Endothelial cell of umbilical vein (primary cell): ENCODE results near the gene SLC24A1. TPM values are rescaled to one million over a fixed set of nuclear protein-coding genes. Genes with fewer than 3 reads are reported as not detected.

ENCODE experiments used
- BruUV-seq: library from RNA; stranded (reverse); fragments of 400-500 nt; replicated peaks from 2 replicates; lab custom pipeline; 2021; lab: Mats Ljungman, UMichigan
- CTCF ChIA-PET: fragments of 300-600, 350-600 bp; sonication (Branson Sonifier 250); formaldehyde crosslinking; loops from one replicate; lab custom pipeline; 2021; ENCODE audit warnings: antibody characterized with exemption, inconsistent platforms; lab: Charles Lee
- POLR2A ChIA-PET: fragments of 300-600, 350-600 bp; sonication (Branson Sonifier 250); formaldehyde crosslinking; loops from one replicate; lab custom pipeline; 2021; ENCODE audit warnings: antibody characterized with exemption, inconsistent platforms; lab: Charles Lee
- DNase-seq: peaks from one replicate; pipeline ENCODE4 v3.0.0-alpha.2; 2011; ENCODE audit warnings: low read depth, low spot score
- FAIRE-seq: peaks from 2 replicates; lab custom pipeline; 2011; peaks lifted over from hg19 to GRCh38; lab: Jason Lieb, UNC
- H2AFZ ChIP-seq: 2 replicates; pipeline ENCODE4 v1.6.0; 2012; ENCODE audit warnings: low read depth, low read length, control low read depth, inconsistent platforms
- H3K27ac ChIP-seq: 2 replicates; pipeline ENCODE4 v1.5.1; 2011; ENCODE audit warnings: low read depth, mild to moderate bottlenecking, control low read depth, low read length, moderate library complexity; ENCODE audit not compliant: insufficient read depth
- H3K27me3 ChIP-seq, 2 experiments: 2 replicates each; pipeline versions ENCODE4 v1.6.0 to v1.6.1; 2011; ENCODE audit warnings: low read length in 2 of 2, mixed read lengths in 1 of 2; ENCODE audit not compliant: control insufficient read depth in 2 of 2, insufficient read depth in 2 of 2
- H3K36me3 ChIP-seq, 2 experiments: 2 replicates in 1 of 2; 3 replicates in 1 of 2; pipeline ENCODE4 v1.5.1; 2011; ENCODE audit warnings: low read length in 2 of 2, mild to moderate bottlenecking in 1 of 2, moderate library complexity in 1 of 2; ENCODE audit not compliant: control insufficient read depth in 2 of 2, insufficient read depth in 2 of 2; ENCODE audit errors: extremely low read depth in 1 of 2
- H3K4me1 ChIP-seq: 3 replicates; pipeline ENCODE4 v1.5.1; 2011; ENCODE audit warnings: mild to moderate bottlenecking, low read length; ENCODE audit not compliant: control insufficient read depth, insufficient read depth; ENCODE audit errors: extremely low read depth
- H3K4me2 ChIP-seq: 2 replicates; pipeline ENCODE4 v1.6.1; 2011; ENCODE audit warnings: low read length, control low read depth, mixed read lengths; ENCODE audit not compliant: insufficient read depth
- H3K4me3 ChIP-seq, 3 experiments: fragments of 200-600 bp in 1 of 3; sonication (generic), shearing (Covaris generic) in 1 of 3; replicated peaks in 1 of 3; 2 replicates each; pipeline ENCODE4 v1.5.1; 2011 to 2016; ENCODE audit warnings: control low read depth in 3 of 3, low read length in 3 of 3, mild to moderate bottlenecking in 2 of 3, inconsistent platforms in 1 of 3, low read depth in 1 of 3, moderate library complexity in 1 of 3; ENCODE audit not compliant: insufficient read depth in 1 of 3
- H3K79me2 ChIP-seq: 2 replicates; pipeline ENCODE4 v1.6.0; 2012; ENCODE audit warnings: low read length, inconsistent platforms; ENCODE audit not compliant: control insufficient read depth, insufficient read depth
- H3K9ac ChIP-seq: replicated peaks from 2 replicates; pipeline ENCODE3; 2011; ENCODE audit warnings: low read length, control low read depth; ENCODE audit not compliant: insufficient read depth; ENCODE audit errors: extremely low read depth
- H3K9me1 ChIP-seq: replicated peaks from 3 replicates; pipeline ENCODE4 v1.6.0; 2011; ENCODE audit warnings: mild to moderate bottlenecking, low read length; ENCODE audit not compliant: control insufficient read depth, insufficient read depth; ENCODE audit errors: extremely low read depth
- H3K9me3 ChIP-seq: replicated peaks from 2 replicates; pipeline ENCODE4 v1.5.1; 2012; ENCODE audit warnings: low read length, inconsistent platforms; ENCODE audit not compliant: control insufficient read depth, insufficient read depth
- H4K20me1 ChIP-seq: replicated peaks from 2 replicates; pipeline ENCODE3; 2011; ENCODE audit warnings: mild to moderate bottlenecking, low read length; ENCODE audit not compliant: control insufficient read depth, insufficient read depth; ENCODE audit errors: extremely low read depth
- EZH2 ChIP-seq: IDR thresholded peaks from 2 replicates; pipeline ENCODE4 v1.6.1; 2012; ENCODE audit warnings: borderline replicate concordance, low read depth, mild to moderate bottlenecking, moderate library complexity, low read length, inconsistent platforms; ENCODE audit not compliant: severe bottlenecking
- FOS ChIP-seq: IDR thresholded peaks from 2 replicates; pipeline ENCODE4 v1.6.1; 2011; ENCODE audit warnings: mild to moderate bottlenecking, low read length, moderate library complexity, borderline replicate concordance; ENCODE audit not compliant: insufficient read depth
- GATA2 ChIP-seq: IDR thresholded peaks from 2 replicates; pipeline ENCODE4 v1.7.0; 2011; ENCODE audit warnings: low read depth, mild to moderate bottlenecking, moderate library complexity, mixed read lengths, low read length; ENCODE audit not compliant: insufficient read length, insufficient read depth
- JUN ChIP-seq: IDR thresholded peaks from 2 replicates; pipeline ENCODE4 v1.6.1; 2011; ENCODE audit warnings: borderline replicate concordance, low read depth; ENCODE audit not compliant: insufficient read length, insufficient read depth
- dilution Hi-C: fragments of 300-500 bp; cut with MboI; formaldehyde crosslinking; loops from one replicate; pipeline ENCODE4 v1.15.0; 2019; ENCODE audit warnings: low sequenced_read_pairs; ENCODE audit not compliant: extremely low pct_ligation_motif_present
- intact Hi-C: fragments of 100-400 bp; cut with micrococcal nuclease; formaldehyde crosslinking; loops from one replicate; pipeline ENCODE4 v1.10.0; 2022
- polyA plus RNA-seq, 4 experiments: library from polyadenylated mRNA; depleted of rRNA in 3 of 4; stranded (reverse) in 3 of 4; unstranded in 1 of 4; fragments of >200 nt; gene quantifications; 2 replicates each; pipeline versions ENCODE4 v1.2.1 to v1.2.3, GENCODE V29; 2011 to 2012; ENCODE audit warnings: missing spikeins in 1 of 4
- small RNA-seq: library from RNA; depleted of rRNA; stranded (forward); fragments of <200 nt; gene quantifications from one replicate; pipeline ENCODE3, GENCODE V24; 2012; ENCODE audit warnings: low replicate concordance, low read depth; ENCODE audit not compliant: insufficient read depth, insufficient read length
- total RNA-seq: library from RNA; stranded (reverse); gene quantifications from 2 replicates; pipeline ENCODE4 v1.2.3, GENCODE V29; 2021
- TF ChIP-seq, protein P1 (sequence below): IDR thresholded peaks from 2 replicates; pipeline ENCODE4 v1.6.1; 2011; ENCODE audit not compliant: insufficient read depth, insufficient read length

SLC24A1 gene
- total and polyA plus RNA-seq, 2 donors (not counting 3 experiments of a cell fraction or from before 2014, with no cell fraction given): 3.6 to 7.3 TPM

DNA sequence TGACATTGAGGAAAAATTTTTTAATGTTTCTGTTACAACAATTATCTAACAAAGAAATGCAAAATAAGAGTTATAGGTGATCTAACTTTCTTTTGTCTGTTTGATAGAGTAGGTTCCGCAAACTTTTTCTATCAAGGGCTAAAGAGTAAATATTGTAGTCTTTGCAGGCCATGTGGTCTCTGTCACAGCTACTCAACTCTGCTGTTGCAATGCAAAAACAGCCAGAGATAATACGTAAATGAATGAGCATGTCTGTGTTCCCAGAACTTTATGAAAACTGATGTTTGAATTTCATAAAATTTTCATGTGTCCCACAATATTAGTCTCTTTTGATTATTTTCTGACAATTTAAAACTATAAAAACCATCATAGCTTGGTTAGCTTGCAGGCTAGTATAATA lies 73.3 kb downstream of the SLC24A1 start:
- Histone ChIP-seq H2AFZ (no peak overlapping the region), H3K36me3 (peaks cover 4 to 9% of the 10 kb centered on the region in 2 experiments), H3K4me1 (no peaks in the 10 kb centered on the region), H3K9me1 (no peaks in the 10 kb centered on the region), H3K27ac (no peak overlapping the region), H3K4me3 (no peak overlapping the region), H3K9me3 (no peaks in the 10 kb centered on the region), H4K20me1 (no peaks in the 10 kb centered on the region), H3K27me3 (no peaks in the 10 kb centered on the region), H3K9ac (no peak overlapping the region), H3K4me2 (no peak overlapping the region), H3K79me2 (no peaks in the 10 kb centered on the region)
- DNase-seq (no peak), FAIRE-seq (no peak)
- intact Hi-C loops: no loop called here
- POLR2A ChIA-PET: no interaction called here
- BruUV-seq: no TSS peak
- dilution Hi-C loops: no loop called here
- CTCF ChIA-PET: interaction anchor here (1.1 kb wide), 1 partner anchor 16 kb away, joined by 3 read pairs; no protein-coding TSS in a partner anchor
- TF ChIP-seq FOS (no peak), GATA2 (no peak), EZH2 (no peak), JUN (no peak)
- TF ChIP-seq, protein P1, sequence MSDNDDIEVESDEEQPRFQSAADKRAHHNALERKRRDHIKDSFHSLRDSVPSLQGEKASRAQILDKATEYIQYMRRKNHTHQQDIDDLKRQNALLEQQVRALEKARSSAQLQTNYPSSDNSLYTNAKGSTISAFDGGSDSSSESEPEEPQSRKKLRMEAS: no peak

Small RNA genes lying within 50 kb of the gene (small RNA-seq; reads per million reads assigned to genes)
- 1.1 reads per million for gene SNORD13E

Other genes with a start within 250 kb of the SLC24A1 start
- not detected in 2 replicates for gene IGDCC3, start 243.9 kb upstream of the SLC24A1 start, total RNA-seq
- gene IGDCC3, start 243.9 kb upstream of the SLC24A1 start, polyA plus RNA-seq: 0.03 TPM in 1 of 2 replicates, not detected in the other
- 0.07 and 0.60 TPM in 2 replicates for gene IGDCC4, start 199.0 kb upstream of the SLC24A1 start, total RNA-seq
- 0.06 and 0.07 TPM in 2 replicates for gene IGDCC4, start 199.0 kb upstream of the SLC24A1 start, polyA plus RNA-seq
- gene DPP8, start 104.2 kb upstream of the SLC24A1 start, total RNA-seq: 34.2 and 35.3 TPM in 2 replicates
- 9.4 and 12.1 TPM in 2 replicates for gene DPP8, start 104.2 kb upstream of the SLC24A1 start, polyA plus RNA-seq
- gene HACD3, start 91.5 kb upstream of the SLC24A1 start, total RNA-seq: 61.1 and 61.9 TPM in 2 replicates
- gene HACD3, start 91.5 kb upstream of the SLC24A1 start, polyA plus RNA-seq: 37.9 and 47.4 TPM in 2 replicates
- 41.7 and 44.6 TPM in 2 replicates for gene INTS14, start 10.8 kb upstream of the SLC24A1 start, total RNA-seq
- 45.8 and 52.6 TPM in 2 replicates for gene INTS14, start 10.8 kb upstream of the SLC24A1 start, polyA plus RNA-seq
- 22.2 and 25.2 TPM in 2 replicates for gene DENND4A, start 170.4 kb downstream of the SLC24A1 start, total RNA-seq
- 4.7 and 5.7 TPM in 2 replicates for gene DENND4A, start 170.4 kb downstream of the SLC24A1 start, polyA plus RNA-seq
- 250 and 257 TPM in 2 replicates for gene RAB11A, start 247.6 kb downstream of the SLC24A1 start, total RNA-seq
- 187 and 239 TPM in 2 replicates for gene RAB11A, start 247.6 kb downstream of the SLC24A1 start, polyA plus RNA-seq